Endothelial cell of umbilical vein (primary cell): Measurements from ENCODE around the gene GNPTAB. TPM values are rescaled to one million over a fixed set of nuclear protein-coding genes. Genes with fewer than 3 reads are reported as not detected.

Source experiments
- BruUV-seq: library from RNA; stranded (reverse); fragments of 400-500 nt; replicated peaks from 2 replicates; lab custom pipeline; 2021; lab: Mats Ljungman, UMichigan
- CTCF ChIA-PET: fragments of 300-600, 350-600 bp; sonication (Branson Sonifier 250); formaldehyde crosslinking; loops from one replicate; lab custom pipeline; 2021; ENCODE audit warnings: antibody characterized with exemption, inconsistent platforms; lab: Charles Lee
- POLR2A ChIA-PET: fragments of 300-600, 350-600 bp; sonication (Branson Sonifier 250); formaldehyde crosslinking; loops from one replicate; lab custom pipeline; 2021; ENCODE audit warnings: antibody characterized with exemption, inconsistent platforms; lab: Charles Lee
- DNase-seq: peaks from one replicate; pipeline ENCODE4 v3.0.0-alpha.2; 2011; ENCODE audit warnings: low read depth, low spot score
- FAIRE-seq: peaks from 2 replicates; lab custom pipeline; 2011; peaks lifted over from hg19 to GRCh38; lab: Jason Lieb, UNC
- H2AFZ ChIP-seq: 2 replicates; pipeline ENCODE4 v1.6.0; 2012; ENCODE audit warnings: low read depth, low read length, control low read depth, inconsistent platforms
- H3K27ac ChIP-seq: 2 replicates; pipeline ENCODE4 v1.5.1; 2011; ENCODE audit warnings: low read depth, mild to moderate bottlenecking, control low read depth, low read length, moderate library complexity; ENCODE audit not compliant: insufficient read depth
- H3K27me3 ChIP-seq, 2 experiments: 2 replicates each; pipeline versions ENCODE4 v1.6.0 to v1.6.1; 2011; ENCODE audit warnings: low read length in 2 of 2, mixed read lengths in 1 of 2; ENCODE audit not compliant: control insufficient read depth in 2 of 2, insufficient read depth in 2 of 2
- H3K36me3 ChIP-seq, 2 experiments: 2 replicates in 1 of 2; 3 replicates in 1 of 2; pipeline ENCODE4 v1.5.1; 2011; ENCODE audit warnings: low read length in 2 of 2, mild to moderate bottlenecking in 1 of 2, moderate library complexity in 1 of 2; ENCODE audit not compliant: control insufficient read depth in 2 of 2, insufficient read depth in 2 of 2; ENCODE audit errors: extremely low read depth in 1 of 2
- H3K4me1 ChIP-seq: 3 replicates; pipeline ENCODE4 v1.5.1; 2011; ENCODE audit warnings: mild to moderate bottlenecking, low read length; ENCODE audit not compliant: control insufficient read depth, insufficient read depth; ENCODE audit errors: extremely low read depth
- H3K4me2 ChIP-seq: 2 replicates; pipeline ENCODE4 v1.6.1; 2011; ENCODE audit warnings: low read length, control low read depth, mixed read lengths; ENCODE audit not compliant: insufficient read depth
- H3K4me3 ChIP-seq, 3 experiments: fragments of 200-600 bp in 1 of 3; sonication (generic), shearing (Covaris generic) in 1 of 3; replicated peaks in 1 of 3; 2 replicates each; pipeline ENCODE4 v1.5.1; 2011 to 2016; ENCODE audit warnings: control low read depth in 3 of 3, low read length in 3 of 3, mild to moderate bottlenecking in 2 of 3, inconsistent platforms in 1 of 3, low read depth in 1 of 3, moderate library complexity in 1 of 3; ENCODE audit not compliant: insufficient read depth in 1 of 3
- H3K79me2 ChIP-seq: 2 replicates; pipeline ENCODE4 v1.6.0; 2012; ENCODE audit warnings: low read length, inconsistent platforms; ENCODE audit not compliant: control insufficient read depth, insufficient read depth
- H3K9ac ChIP-seq: replicated peaks from 2 replicates; pipeline ENCODE3; 2011; ENCODE audit warnings: low read length, control low read depth; ENCODE audit not compliant: insufficient read depth; ENCODE audit errors: extremely low read depth
- H3K9me1 ChIP-seq: replicated peaks from 3 replicates; pipeline ENCODE4 v1.6.0; 2011; ENCODE audit warnings: mild to moderate bottlenecking, low read length; ENCODE audit not compliant: control insufficient read depth, insufficient read depth; ENCODE audit errors: extremely low read depth
- H3K9me3 ChIP-seq: replicated peaks from 2 replicates; pipeline ENCODE4 v1.5.1; 2012; ENCODE audit warnings: low read length, inconsistent platforms; ENCODE audit not compliant: control insufficient read depth, insufficient read depth
- H4K20me1 ChIP-seq: replicated peaks from 2 replicates; pipeline ENCODE3; 2011; ENCODE audit warnings: mild to moderate bottlenecking, low read length; ENCODE audit not compliant: control insufficient read depth, insufficient read depth; ENCODE audit errors: extremely low read depth
- EZH2 ChIP-seq: IDR thresholded peaks from 2 replicates; pipeline ENCODE4 v1.6.1; 2012; ENCODE audit warnings: borderline replicate concordance, low read depth, mild to moderate bottlenecking, moderate library complexity, low read length, inconsistent platforms; ENCODE audit not compliant: severe bottlenecking
- GATA2 ChIP-seq: IDR thresholded peaks from 2 replicates; pipeline ENCODE4 v1.7.0; 2011; ENCODE audit warnings: low read depth, mild to moderate bottlenecking, moderate library complexity, mixed read lengths, low read length; ENCODE audit not compliant: insufficient read length, insufficient read depth
- MYC ChIP-seq: IDR thresholded peaks from one replicate; pipeline ENCODE4 v1.6.1; 2011; ENCODE audit warnings: mild to moderate bottlenecking, low read depth, low read length
- POLR2AphosphoS5 ChIP-seq: IDR thresholded peaks from 2 replicates; pipeline ENCODE4 v1.6.1; 2012; ENCODE audit warnings: low read depth, mild to moderate bottlenecking, control low read depth, low read length, moderate library complexity; ENCODE audit not compliant: insufficient read depth
- dilution Hi-C: fragments of 300-500 bp; cut with MboI; formaldehyde crosslinking; loops from one replicate; pipeline ENCODE4 v1.15.0; 2019; ENCODE audit warnings: low sequenced_read_pairs; ENCODE audit not compliant: extremely low pct_ligation_motif_present
- intact Hi-C: fragments of 100-400 bp; cut with micrococcal nuclease; formaldehyde crosslinking; loops from one replicate; pipeline ENCODE4 v1.10.0; 2022
- polyA plus RNA-seq, 4 experiments: library from polyadenylated mRNA; depleted of rRNA in 3 of 4; stranded (reverse) in 3 of 4; unstranded in 1 of 4; fragments of >200 nt; gene quantifications; 2 replicates each; pipeline versions ENCODE4 v1.2.1 to v1.2.3, GENCODE V29; 2011 to 2012; ENCODE audit warnings: missing spikeins in 1 of 4
- total RNA-seq: library from RNA; stranded (reverse); gene quantifications from 2 replicates; pipeline ENCODE4 v1.2.3, GENCODE V29; 2021
- TF ChIP-seq, protein P1 (sequence below): IDR thresholded peaks from 2 replicates; pipeline ENCODE4 v1.6.1; 2011; ENCODE audit not compliant: insufficient read depth, insufficient read length
- TF ChIP-seq, protein P2 (sequence below), 2 donors: IDR thresholded peaks; 1 replicate in 1 of 2; 2 replicates in 1 of 2; pipeline ENCODE4 v1.5.1; 2011; ENCODE audit warnings: low read length in 2 of 2, mild to moderate bottlenecking in 2 of 2, moderate library complexity in 2 of 2, control low read depth in 1 of 2, inconsistent platforms in 1 of 2, low read depth in 1 of 2; ENCODE audit not compliant: insufficient read depth in 1 of 2; ENCODE audit errors: extremely low read depth in 1 of 2

The GNPTAB gene
- total and polyA plus RNA-seq, 2 donors (not counting 3 experiments of a cell fraction or from before 2014, with no cell fraction given) = 15.6 to 39.5 TPM

DNA sequence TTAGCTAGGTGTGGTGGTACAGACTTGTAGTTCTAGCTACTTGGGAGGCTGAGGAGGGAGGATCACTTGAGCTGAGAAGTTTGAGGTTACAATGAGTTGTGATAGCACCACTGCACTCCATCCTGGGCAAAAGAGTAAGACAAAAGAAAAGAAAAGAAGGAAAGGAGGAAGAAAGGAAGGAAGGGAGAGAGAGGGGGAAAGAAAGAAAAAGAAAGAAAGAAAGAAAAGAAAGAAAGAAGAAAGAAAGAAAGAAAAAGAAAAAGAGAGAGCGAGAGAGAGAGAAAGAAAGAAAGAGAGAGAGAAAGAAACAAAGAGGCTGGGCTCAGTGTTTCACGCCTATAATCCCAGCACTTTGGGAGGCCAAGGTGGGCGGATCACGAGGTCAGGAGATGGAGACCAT, 10.3 kb upstream of the GNPTAB start:
- H3K27ac ChIP-seq = no peak overlapping the region
- no peak overlapping the region for H2AFZ ChIP-seq
- no peaks in the 10 kb centered on the region for H3K9me1 ChIP-seq
- FAIRE-seq (no peak), DNase-seq (no peak)
- POLR2A ChIA-PET = no interaction called here
- dilution Hi-C loops (no loop called here), intact Hi-C loops (no loop called here)
- no peaks in the 10 kb centered on the region for H3K9me3 ChIP-seq
- H3K4me2 ChIP-seq = no peak overlapping the region
- no peaks in the 10 kb centered on the region for H3K4me1 ChIP-seq
- H3K9ac ChIP-seq = no peak overlapping the region
- H3K36me3 ChIP-seq = no peaks in the 10 kb centered on the region
- no peak for TF ChIP-seq EZH2
- TF ChIP-seq, protein P1, sequence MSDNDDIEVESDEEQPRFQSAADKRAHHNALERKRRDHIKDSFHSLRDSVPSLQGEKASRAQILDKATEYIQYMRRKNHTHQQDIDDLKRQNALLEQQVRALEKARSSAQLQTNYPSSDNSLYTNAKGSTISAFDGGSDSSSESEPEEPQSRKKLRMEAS = no peak
- TF ChIP-seq, protein P2, sequence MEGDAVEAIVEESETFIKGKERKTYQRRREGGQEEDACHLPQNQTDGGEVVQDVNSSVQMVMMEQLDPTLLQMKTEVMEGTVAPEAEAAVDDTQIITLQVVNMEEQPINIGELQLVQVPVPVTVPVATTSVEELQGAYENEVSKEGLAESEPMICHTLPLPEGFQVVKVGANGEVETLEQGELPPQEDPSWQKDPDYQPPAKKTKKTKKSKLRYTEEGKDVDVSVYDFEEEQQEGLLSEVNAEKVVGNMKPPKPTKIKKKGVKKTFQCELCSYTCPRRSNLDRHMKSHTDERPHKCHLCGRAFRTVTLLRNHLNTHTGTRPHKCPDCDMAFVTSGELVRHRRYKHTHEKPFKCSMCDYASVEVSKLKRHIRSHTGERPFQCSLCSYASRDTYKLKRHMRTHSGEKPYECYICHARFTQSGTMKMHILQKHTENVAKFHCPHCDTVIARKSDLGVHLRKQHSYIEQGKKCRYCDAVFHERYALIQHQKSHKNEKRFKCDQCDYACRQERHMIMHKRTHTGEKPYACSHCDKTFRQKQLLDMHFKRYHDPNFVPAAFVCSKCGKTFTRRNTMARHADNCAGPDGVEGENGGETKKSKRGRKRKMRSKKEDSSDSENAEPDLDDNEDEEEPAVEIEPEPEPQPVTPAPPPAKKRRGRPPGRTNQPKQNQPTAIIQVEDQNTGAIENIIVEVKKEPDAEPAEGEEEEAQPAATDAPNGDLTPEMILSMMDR (IDR thresholded peaks at IDR 0.05; ENCODE audit: extremely low read depth in 1 of 2, insufficient read depth in 1 of 2, low read depth in 1 of 2, low read length in 2 of 2) = no peak
- TF ChIP-seq POLR2AphosphoS5 = no peak
- TF ChIP-seq MYC = no peak
- TF ChIP-seq GATA2 = no peak
- CTCF ChIA-PET = interaction anchor here (1.4 to 9.8 kb wide), 10 partner anchors 8 to 426 kb away, joined by 3 to 149 read pairs (median 16); partner anchors contain the start of gene GNPTAB
- H3K4me3 ChIP-seq = no peak overlapping the region
- no peaks in the 10 kb centered on the region for H3K79me2 ChIP-seq
- BruUV-seq = no TSS peak
- no peaks in the 10 kb centered on the region for H3K27me3 ChIP-seq
- H4K20me1 ChIP-seq = no peaks in the 10 kb centered on the region
